ENCODE results near the gene TRIM29.

- TF ChIP-seq CTCF (IDR thresholded peaks at IDR 0.05), result no peak
- TF ChIP-seq POLR2A (IDR thresholded peaks at IDR 0.05), result no peak
Observed at GRCh38 chr11:120065176-120065575, 72.7 kb downstream of the TRIM29 start.
